Measurements from ENCODE around the gene FADS2.

GRCh38 chr11:61869708-61870451 is 41.8 kb downstream of the FADS2 start:
- TF ChIP-seq POLR2A (IDR thresholded peaks at IDR 0.05) (no peak), POLR2AphosphoS5 (IDR thresholded peaks at IDR 0.05) (no peak), CTCF (IDR thresholded peaks at IDR 0.05) (no peak)
